Measurements from ENCODE around the gene SNX32. TPM values are rescaled to one million over a fixed set of nuclear protein-coding genes. Genes with fewer than 3 reads are reported as not detected.

The SNX32 gene
- total and polyA plus RNA-seq, 9 of the 15 experiments (the other 6 are each of a cell fraction or from before 2014, with no cell fraction given): 0.03 TPM; not detected in 7

- peak; percentile 45 for TF ChIP-seq MAX (CRISPR knock-in tag; IDR thresholded peaks at IDR 0.05)
- no peak for TF ChIP-seq KHSRP (IDR thresholded peaks at IDR 0.05)
- TF ChIP-seq SMARCC2 (IDR thresholded peaks at IDR 0.05; ENCODE audit: low read depth): no peak
- no peak for TF ChIP-seq PYGO2 (tag; IDR thresholded peaks at IDR 0.05)
- peak; percentile 57; the same call in 1 of the 2 replicates for TF ChIP-seq NR3C1 (CRISPR knock-in tag; IDR thresholded peaks at IDR 0.05)
- no peak for TF ChIP-seq IRF9 (tag; IDR thresholded peaks at IDR 0.05)
- TF ChIP-seq FOXK1 (CRISPR knock-in tag; IDR thresholded peaks at IDR 0.05; ENCODE audit: borderline replicate concordance): no peak
- TF ChIP-seq KLF6 (CRISPR knock-in tag; IDR thresholded peaks at IDR 0.05; ENCODE audit: borderline replicate concordance): no peak
- TF ChIP-seq SMAD3 (CRISPR knock-in tag; conservative IDR thresholded peaks at IDR 0.05): no peak
- peak; percentile 93 for TF ChIP-seq SMAD1 (IDR thresholded peaks at IDR 0.05; ENCODE audit: low read depth, low read length, partially characterized antibody)
- no peak for TF ChIP-seq PBX2 (CRISPR knock-in tag; IDR thresholded peaks at IDR 0.05; ENCODE audit: low read depth)
- no peak for TF ChIP-seq PBX2 (tag; conservative IDR thresholded peaks at IDR 0.05; ENCODE audit: low read depth)
- no peak for TF ChIP-seq FOXP4 (CRISPR knock-in tag; IDR thresholded peaks at IDR 0.05; ENCODE audit: borderline replicate concordance)
- no peak for TF ChIP-seq STAT6 (CRISPR knock-in tag; IDR thresholded peaks at IDR 0.05)
- TF ChIP-seq ZC3H8 (IDR thresholded peaks at IDR 0.05): no peak
- TF ChIP-seq SLC30A9 (CRISPR knock-in tag; IDR thresholded peaks at IDR 0.05): no peak
- no peak for TF ChIP-seq HNRNPH1 (optimal IDR thresholded peaks at IDR 0.05; ENCODE audit: low read depth, low read length)
- TF ChIP-seq CEBPB (tag; IDR thresholded peaks at IDR 0.05): no peak
- TF ChIP-seq ZNF77 (CRISPR knock-in tag; IDR thresholded peaks at IDR 0.05): no peak
These were observed 66.5 kb downstream of the SNX32 start, which contains the start of gene FOSL1 (continued) for GRCh38 chr11:65900125-65900898.
